ENCODE data around the gene KCNMA1.

The KCNMA1 gene

GRCh38 chr10:77253147-77253545, 384.5 kb downstream of the KCNMA1 start:
- no peak for DNase-seq

DNA sequence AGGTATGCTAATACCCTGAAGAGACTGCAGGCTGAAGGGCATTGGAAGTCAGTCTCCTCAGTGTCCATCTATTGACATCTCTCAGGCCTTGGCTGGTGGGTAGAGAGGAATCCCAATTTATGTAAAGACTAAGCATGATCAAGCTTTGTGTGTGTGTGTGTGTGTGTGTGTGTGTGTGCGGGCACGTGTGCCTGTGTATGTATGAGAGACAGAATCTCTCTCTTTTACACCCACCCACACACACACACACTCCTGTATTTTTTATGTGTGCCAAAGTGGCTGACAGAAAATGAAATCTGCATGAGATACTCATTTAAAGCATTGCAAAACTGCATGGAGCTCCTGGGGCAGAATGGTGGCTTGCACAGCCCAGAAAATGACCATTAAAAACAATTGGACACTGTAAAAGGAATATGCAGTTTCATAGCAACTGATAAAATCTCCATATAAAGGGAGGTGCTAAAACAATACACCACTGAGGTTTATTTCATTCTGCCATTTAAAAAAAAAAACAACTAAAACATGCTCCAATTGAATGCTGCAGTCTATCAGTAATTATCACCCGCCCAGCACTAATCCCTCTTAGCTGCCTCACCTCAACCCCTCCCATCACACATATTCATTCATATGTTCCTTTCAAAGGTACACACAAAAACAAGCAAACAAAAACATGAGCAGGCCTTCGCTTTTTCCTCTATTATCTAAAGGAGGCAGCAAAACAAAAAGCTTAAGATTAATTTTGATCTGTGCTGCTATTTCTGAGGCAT, 385.0 kb downstream of the KCNMA1 start:
- DNase-seq: no peak

DNA sequence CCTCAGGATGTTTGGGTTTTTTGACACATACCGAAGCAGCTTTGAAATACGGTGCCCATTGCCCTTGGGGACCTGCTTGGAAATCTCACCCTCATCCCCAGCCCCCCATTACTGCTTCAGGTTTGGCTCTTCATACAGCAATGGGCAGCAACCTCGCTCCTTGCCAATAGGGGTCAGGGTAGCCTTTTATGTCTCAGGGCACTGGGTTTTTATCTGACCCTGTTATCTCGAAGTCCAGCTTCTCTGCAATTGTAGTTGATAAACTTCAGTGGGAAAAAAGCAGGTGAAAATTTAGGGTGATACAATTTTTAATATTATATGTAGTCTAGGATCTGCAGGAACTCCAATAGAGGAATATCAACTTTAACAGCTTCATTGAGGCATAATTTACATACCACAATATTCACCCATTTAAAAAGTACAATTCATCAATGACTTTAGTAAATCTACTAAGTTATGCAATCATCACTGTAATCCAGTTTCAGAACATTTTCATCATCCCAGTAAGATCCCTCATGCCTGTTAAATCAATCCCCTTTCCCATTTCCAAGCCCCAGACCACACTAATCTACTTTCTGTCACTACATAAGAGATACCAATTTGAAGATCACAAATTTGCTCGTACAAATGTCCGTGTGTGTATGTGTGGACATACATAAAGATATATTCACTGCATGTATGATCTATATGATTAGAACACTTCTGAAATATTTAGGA, 386.2 kb downstream of the KCNMA1 start:
- DNase-seq: peak; percentile 58

- DNase-seq: no peak
Measured at GRCh38 chr10:77249901-77250459, 387.6 kb downstream of the KCNMA1 start.

DNA sequence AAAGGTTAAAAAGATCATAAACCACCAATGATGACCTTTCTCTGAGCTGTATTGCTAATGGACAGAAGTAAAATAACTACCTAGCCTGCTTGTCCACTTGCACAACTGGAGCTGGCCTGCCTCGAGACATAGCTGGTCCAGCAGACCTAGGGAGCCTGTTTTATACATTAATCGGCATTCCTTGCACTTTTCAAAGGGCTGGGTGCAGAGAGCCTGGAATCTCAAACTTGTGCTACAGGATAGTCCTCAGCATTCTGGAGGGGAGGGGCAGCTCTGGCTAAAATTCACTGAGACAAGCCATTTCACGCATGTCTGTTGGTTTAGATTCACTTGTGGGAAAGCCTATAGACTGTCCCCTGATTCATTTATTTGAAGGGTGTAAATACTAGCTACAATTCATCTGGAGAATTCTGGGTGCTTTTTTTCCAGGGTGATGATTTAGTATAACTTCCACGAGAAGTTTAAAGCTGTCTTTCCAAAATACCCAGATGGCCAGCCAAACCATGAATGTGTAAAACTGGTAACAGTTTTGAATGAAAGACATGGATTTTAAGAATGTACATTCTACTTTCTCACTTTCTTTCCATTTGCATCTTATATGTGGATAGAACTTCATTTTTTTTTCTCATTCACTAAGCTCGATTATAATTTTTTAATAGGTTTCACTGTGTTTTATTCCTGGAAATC, 389.4 kb downstream of the KCNMA1 start:
- DNase-seq: no peak

DNA sequence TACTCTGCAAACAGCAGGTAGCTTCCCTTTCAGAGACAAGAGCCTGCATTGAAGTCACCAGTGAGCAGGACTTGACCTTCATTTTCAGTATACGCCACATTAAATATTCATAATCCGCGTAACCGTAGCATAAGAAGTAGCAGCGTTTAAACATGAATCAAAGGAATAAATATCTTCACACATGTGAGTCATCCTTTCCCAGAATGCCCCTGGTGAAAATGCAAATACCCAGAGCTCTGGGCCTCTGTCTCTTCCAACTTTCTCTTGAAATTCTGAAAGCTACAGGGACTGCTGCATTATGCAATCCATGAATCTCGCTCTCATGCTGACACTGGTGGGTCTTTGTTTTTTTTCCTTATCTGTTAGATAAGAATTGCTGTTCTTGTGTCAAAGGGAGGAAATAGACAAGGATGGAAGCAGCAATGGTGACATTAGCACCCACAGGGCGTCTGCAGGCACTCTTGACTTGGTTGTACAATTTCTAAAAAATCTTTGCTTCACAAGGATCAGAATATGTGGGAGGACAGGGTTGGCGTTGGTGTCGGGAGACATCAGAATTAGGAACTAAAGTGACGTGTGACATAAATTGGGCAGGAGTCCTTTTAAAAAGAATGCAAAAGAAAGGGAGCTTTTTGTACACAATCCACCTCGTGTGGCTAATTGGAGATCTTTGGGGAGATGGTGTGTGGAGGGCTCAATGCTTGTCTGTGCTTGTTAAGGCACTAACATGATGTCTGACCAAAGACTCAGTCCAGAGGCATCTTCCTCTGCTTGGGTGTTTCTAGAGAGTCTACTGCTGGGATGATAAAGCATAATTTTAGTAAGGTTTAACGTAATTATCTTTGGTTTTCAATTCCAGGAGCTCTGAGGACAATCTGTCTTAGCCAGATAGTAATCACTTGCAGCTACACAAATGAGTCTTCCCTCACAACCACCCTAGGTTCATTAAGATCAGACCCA, 390.3 kb downstream of the KCNMA1 start:
- DNase-seq: no peak

DNA sequence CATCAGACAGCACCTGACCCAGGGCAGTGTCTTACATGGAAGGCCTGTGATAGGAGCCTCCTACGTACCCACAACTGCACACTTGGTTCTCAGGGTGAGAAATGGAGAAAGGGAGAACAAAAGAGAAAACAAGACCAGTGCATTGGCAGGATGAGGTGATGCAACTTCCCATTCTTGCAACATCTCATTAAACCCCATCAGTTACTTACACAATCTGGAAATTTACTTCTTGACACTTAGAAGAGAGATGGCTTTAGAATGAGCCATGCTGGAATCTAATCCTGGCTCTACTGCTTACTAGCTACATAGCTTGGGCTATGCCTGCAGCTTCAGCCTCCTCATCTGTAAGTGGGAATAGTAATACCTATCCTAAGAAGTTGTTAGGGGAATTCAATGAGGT, 391.7 kb downstream of the KCNMA1 start:
- peak; percentile 47 for DNase-seq

GRCh38 chr10:77244746-77245145, 392.9 kb downstream of the KCNMA1 start:
- DNase-seq: peak; percentile 47

GRCh38 chr10:77244286-77244685, 393.3 kb downstream of the KCNMA1 start:
- DNase-seq: no peak

DNA sequence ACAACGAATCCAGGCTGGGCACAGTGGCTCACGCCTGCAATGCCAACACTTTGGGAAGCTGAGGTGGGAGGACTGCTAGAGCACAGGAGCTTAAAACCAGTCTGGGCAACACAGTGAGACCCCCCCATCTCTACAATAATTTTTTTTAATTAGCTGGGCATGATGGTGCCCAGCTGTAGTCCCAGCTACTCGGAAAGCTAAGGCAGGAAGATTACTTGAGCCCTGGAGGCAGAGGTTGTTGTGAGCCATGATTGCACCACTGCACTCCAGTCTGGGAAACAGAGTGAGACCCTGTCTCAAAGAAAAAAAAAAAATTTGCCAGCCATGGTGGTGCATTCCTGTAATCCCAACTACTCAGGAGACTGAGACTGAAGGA, 396.3 kb downstream of the KCNMA1 start:
- DNase-seq: no peak

- no peak for DNase-seq
Measured at GRCh38 chr10:77240706-77241349, 396.8 kb downstream of the KCNMA1 start.

GRCh38 chr10:77240041-77240652, 397.5 kb downstream of the KCNMA1 start:
- peak; percentile 35 for DNase-seq

- no peak for DNase-seq
Measured at GRCh38 chr10:77237120-77237519, 400.5 kb downstream of the KCNMA1 start.

DNA sequence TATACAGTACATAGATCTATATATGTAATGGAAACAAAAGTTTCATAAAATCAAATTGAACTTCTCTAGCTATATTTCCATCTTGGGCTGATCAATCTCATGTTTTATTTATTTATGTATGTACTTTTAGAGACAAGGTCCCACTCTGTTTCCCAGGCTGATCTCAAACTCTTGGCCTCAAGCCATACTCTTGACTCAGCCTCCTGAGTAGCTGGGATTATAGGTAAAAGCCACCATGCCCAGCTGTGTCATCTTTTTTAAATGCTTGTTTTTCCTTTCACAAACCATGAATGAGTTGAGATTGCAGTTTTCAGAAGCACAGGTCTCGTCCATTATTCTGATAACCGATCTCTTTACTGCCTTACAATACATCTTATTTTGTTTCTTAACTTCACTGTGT, 400.9 kb downstream of the KCNMA1 start:
- peak; percentile 53 for DNase-seq

GRCh38 chr10:77236029-77236428, 401.6 kb downstream of the KCNMA1 start:
- DNase-seq: no peak

DNA sequence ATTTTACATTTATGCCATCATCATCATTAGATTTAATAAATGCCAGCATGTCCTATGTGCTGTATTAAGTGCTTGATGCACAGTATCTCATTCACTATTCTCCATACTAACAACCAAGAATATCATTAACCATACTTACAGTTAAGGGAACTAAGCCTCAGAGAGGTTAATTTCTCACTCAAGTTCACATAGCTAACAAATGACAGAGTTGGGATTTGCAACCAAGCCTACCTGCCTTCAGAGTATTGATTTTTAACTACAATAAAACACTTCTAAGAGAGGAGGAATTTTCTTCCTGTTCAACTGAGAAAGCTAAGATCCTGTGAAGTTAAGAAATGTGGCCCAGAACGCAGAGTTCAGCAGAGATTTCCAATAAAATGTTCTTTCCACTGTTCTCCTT, 403.0 kb downstream of the KCNMA1 start:
- no peak for DNase-seq

DNA sequence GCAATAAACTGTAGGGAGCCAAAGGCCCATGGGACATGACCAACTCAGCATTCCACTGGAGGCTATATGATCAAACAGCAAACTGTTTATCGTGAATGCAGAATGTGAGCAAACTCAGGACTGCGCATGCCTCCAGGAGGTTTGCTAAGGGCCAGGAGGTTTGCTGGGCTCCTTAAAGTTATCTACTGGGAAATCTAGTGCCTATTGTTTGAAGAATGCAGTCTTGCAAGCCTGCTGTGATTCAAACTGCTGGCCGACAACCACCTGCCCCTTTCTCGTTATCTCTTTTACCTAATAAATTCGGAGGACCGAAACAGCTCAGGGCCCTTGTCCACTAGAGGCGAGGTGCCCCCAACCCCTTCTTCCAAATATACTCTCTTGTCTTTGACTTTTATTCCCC, 404.1 kb downstream of the KCNMA1 start:
- no peak for DNase-seq

DNA sequence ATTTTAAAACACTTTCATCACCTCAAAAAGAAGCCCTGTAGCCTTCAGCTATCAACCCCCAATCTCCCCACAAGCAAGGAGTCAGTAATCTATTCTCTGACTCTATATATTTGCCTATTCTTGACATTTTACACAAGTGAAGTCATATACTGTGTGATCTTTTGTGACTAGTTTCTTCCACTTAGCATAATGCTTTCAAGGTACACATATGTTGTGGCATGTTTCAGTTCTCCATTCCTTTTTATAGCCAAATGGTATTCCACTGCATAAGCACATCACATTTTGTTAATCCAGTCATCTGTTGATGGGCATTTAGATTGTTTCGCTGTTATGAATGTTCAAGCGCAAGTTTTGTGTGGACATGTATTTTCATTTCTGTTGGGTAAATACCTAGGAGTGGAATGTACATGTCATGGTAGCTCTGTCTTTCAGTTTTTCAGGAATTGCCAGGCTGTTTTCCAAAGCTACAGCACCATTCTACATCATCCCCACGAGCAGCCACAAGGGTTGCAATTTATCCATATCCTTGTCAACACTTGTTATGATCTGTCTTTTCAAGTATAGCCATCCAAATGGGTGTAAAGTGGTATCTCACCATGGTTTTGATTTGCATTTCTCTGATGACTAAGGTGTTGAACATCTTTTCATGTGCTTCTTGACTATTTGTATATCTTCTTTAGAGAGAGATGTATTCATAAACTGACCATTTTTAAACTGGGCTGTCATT, 405.6 kb downstream of the KCNMA1 start:
- no peak for DNase-seq

DNA sequence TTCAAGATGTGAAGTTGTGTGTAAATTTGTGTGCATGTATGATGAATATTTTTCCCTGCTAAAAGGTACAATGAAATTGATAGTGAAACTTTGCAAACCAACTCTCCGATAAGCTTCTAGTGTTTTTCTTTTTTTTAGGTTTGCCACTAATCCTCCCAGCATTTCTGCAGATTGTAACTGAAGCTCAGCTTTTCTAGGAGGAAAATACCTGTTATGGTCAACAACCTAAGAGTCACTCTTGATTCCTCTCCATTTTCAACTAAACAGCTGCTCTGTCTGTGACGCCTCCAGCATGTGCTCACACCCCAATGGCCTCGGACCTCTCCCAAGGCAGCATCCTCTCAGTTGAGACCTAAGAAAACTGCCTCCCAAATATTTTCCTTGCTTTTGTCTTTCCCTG, 406.2 kb downstream of the KCNMA1 start:
- no peak for DNase-seq

DNA sequence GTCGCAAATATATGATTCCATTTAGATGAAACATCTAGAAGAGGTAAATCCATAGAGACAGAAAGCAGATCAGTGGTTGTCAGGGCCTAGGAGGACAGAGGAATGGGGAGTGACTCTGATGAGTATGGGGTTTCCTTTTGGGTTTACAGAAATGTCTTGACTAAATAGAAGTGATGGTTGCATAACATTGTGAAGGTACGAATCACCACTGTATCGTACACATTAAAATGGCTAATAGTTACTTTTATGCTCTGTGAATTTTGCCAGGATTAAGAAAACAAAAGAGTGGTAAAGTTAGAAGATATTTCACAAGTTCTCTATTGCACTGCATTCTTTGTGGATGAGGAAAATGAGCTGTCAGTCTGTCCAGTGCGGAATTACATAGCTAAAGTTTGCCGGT, 407.4 kb downstream of the KCNMA1 start:
- DNase-seq: peak; percentile 72

DNA sequence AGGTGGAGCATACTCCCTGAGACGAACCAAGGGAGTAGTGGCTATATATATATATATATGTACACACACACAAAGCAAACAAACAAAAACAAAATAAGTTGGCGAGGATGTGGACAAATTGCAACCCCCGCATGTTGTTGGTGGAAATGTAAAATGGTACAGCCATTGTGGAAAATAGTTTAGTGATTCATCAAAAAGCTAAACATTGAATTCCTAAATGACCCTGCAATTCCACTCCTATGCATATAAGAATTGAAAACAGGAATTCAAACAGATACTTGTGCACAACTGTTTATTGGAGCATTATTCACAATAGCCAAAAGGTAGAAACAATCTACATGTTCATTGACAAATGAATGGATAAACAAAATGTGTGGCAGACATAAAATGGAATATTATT, 407.9 kb downstream of the KCNMA1 start:
- peak; percentile 19 for DNase-seq
